HG03025 (cell line): ENCODE measurements around the gene FHDC1.

Source experiments
- ATAC-seq: cut with Tn5 transposase; IDR thresholded peaks from one replicate; pipeline ENCODE4 v1.9.1; 2021; ENCODE audit warnings: mild to moderate bottlenecking, moderate library complexity; ENCODE audit not compliant: unreplicated experiment, low FRiP score

The FHDC1 gene

DNA sequence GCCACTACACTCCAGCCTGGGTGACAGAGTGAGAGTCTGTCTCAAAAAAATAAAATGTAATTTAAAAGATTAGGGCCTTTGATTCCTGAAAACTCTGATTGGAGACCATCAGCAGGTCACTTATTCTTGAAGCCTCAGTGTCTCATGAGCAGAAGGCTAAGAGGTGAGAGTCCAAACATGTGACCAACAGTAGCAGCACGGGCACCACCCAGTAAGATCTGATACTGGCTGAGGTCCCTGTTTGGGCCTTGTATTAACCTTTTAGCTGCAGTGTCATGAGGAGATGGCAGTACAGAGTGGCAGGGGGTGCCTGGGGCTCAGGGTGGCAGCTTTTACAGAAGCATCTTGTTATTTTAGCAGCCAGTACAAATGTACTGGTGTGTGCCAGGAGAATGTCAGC, 89.3 kb downstream of the FHDC1 start:
- no peak for ATAC-seq

DNA sequence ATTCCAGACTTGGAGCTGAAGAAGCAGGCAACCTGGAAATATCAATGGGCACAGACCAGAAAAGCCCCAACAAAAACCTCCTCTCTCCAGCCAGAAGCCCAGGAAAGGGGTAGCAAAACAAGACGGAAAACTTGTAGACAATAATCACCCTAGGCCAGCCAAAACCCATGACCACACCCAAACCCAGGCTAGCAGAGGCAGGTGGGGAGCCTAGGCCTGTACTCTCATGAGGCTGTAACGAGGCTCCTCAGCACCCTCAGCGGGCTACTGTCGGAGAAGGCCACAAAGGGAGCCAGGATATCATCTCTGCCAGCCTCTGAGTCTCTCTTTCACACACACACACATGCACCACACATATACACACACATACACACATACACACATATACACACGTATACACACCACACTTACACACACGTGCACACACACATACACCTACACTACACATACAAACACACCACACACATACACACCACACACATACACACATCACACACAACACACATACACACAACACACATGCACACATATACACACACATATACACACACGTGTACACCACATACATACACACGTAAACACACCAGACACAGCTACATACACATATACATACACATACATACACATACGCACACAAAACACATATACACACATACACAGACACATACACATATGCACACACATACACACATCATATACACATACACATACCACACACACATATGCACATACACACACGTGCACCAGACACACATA, 90.6 kb downstream of the FHDC1 start:
- no peak for ATAC-seq

DNA sequence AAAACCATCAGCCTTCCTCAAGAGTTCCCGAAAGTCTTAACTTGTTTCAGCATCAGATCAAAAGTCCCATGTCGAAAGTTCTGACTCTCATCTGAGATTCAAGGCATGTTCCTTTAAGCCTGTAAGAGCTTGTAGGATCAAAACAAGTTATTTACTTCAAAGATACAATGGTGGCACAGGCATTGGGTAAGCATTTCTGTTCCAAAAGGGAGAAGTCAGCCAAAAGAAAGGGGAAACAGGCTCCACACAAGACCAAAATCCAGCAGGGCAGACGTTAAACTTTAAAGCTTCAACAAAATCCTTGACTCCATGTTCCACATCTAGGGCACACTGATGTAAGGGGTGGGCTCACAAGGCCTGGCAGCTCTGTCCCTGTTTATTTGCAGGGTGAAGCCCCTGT, 91.7 kb downstream of the FHDC1 start:
- ATAC-seq: no peak

DNA sequence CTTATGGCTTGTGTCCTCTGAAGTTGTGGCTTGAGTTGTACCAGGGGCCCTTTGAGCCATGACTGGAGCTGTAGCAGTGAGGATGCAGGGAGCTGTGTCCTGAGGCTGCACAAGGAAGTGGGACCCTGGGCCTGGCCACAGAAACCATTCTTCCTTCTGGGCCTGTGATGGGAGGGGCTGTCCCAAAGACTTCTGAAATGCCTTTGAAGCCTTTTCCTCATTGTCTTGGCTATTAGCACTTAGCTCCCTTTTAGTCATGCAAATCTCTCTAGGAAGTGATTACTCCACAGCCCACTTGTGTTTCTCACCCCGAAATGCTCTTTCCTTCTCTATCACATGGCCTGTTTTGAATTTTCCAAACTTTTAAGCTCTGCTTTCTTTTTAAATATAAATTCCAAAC, 92.4 kb downstream of the FHDC1 start:
- ATAC-seq: no peak
